ENCODE results near the gene PLEKHG5. TPM values are rescaled to one million over a fixed set of nuclear protein-coding genes. Genes with fewer than 3 reads are reported as not detected.

PLEKHG5 gene
- total RNA-seq, 4 donors from 2014 or later, result 5.8 to 18.1 (median 12.0) TPM

GRCh38 chr1:6417961-6418667, 73.4 kb downstream of the PLEKHG5 start:
- Histone ChIP-seq H3K36me3 (no peaks in the 10 kb centered on the region), H3K27me3 (peaks cover 7 to 100% (median 55%) of the 10 kb centered on the region in 4 donors), H3K4me3 (no peak overlapping the region), H3K4me1 (peaks cover 26 to 33% (median 31%) of the 10 kb centered on the region in 4 donors), H3K9me3 (no peaks in the 10 kb centered on the region), H3K27ac (replicated peaks in 1 of 4) (no peak overlapping the region)
- 78% methylated on average over 4 of the region's 8 CpGs for WGBS
- TF ChIP-seq EP300 (IDR thresholded peaks at IDR 0.05), result no peak
- DNase-seq (ENCODE audit: extremely low spot score), result no peak
- intact Hi-C loops (cut with DNase I), result no loop called here

Small RNAs within 50 kb of the gene (small RNA-seq; reads per million reads assigned to genes)
- gene MIR4252 (0 reads per million in 3 donors), gene RNU6-731P (0 reads per million in 3 donors)

Other genes with a start within 250 kb of the PLEKHG5 start
- not detected for gene HES3, start 247.5 kb downstream of the PLEKHG5 start, total RNA-seq
- gene GPR153, start 230.6 kb downstream of the PLEKHG5 start, total RNA-seq, result 10 to 100 TPM in 2 of 4 donors, 1 to 10 TPM in 2; 5.5 to 11.0 (median 9.3) TPM
- gene ACOT7, start 97.9 kb downstream of the PLEKHG5 start, total RNA-seq, result 10 to 100 TPM; 15.0 to 38.7 (median 28.6) TPM
- not detected for gene HES2, start 71.7 kb downstream of the PLEKHG5 start, total RNA-seq
- gene ESPN, start 66.9 kb downstream of the PLEKHG5 start, total RNA-seq, result 1 to 10 TPM in 2 of 4 donors, under 1 TPM in 1, not detected in 1; 0.33 to 1.0 (median 1.0) TPM
- gene TNFRSF25, start 25.5 kb downstream of the PLEKHG5 start, total RNA-seq, result 1 to 10 TPM; 2.5 to 9.1 (median 9.1) TPM
- gene NOL9, start 62.8 kb upstream of the PLEKHG5 start, total RNA-seq, result 10 to 100 TPM; 16.6 to 25.0 (median 21.1) TPM
- not detected for gene TAS1R1, start 63.6 kb upstream of the PLEKHG5 start, total RNA-seq
- gene ZBTB48, start 88.3 kb upstream of the PLEKHG5 start, total RNA-seq, result 10 to 100 TPM; 15.0 to 24.9 (median 16.4) TPM
- 100 to 1,000 TPM in 3 of 4 donors, 10 to 100 TPM in 1; 98.4 to 184 (median 130) TPM for gene KLHL21, start 111.2 kb upstream of the PLEKHG5 start, total RNA-seq
- gene PHF13, start 122.1 kb upstream of the PLEKHG5 start, total RNA-seq, result 10 to 100 TPM; 16.6 to 32.1 (median 27.9) TPM
- 10 to 100 TPM; 13.8 to 34.6 (median 25.0) TPM for gene THAP3, start 133.2 kb upstream of the PLEKHG5 start, total RNA-seq
- gene DNAJC11, start 210.1 kb upstream of the PLEKHG5 start, total RNA-seq, result 10 to 100 TPM; 19.4 to 37.8 (median 29.0) TPM